GM18508 (cell line): ENCODE measurements around the gene PSPH.
"Not testable (repeated sequence)": the region's sequence is repeated elsewhere in the genome, so short reads cannot be mapped to it uniquely, and the experiment has no call there.

Experiments used
- ATAC-seq: cut with Tn5 transposase; IDR thresholded peaks from one replicate; pipeline ENCODE4 v1.9.1; 2021; ENCODE audit warnings: moderate number of reproducible peaks; ENCODE audit not compliant: insufficient read depth, unreplicated experiment

The PSPH gene

DNA sequence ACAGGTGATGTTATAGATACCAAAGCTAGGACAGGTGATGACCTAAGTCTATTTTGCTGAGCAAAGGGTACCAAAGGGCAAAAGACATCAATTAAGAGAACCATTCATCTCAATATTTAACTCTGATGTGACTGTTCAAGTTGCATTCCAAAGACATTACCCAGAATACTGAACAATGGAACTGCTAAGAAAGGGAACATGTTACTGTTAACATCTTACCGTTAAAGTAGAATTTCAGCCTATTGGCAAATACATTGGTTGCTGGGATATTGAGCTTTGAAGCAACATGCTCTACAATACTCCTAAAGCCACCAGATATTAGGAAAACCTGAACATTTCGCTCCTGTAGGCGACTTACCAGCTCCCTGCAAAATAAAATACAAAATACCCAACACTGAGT, 34.2 kb downstream of the PSPH start:
- ATAC-seq, result not testable (repeated sequence)

DNA sequence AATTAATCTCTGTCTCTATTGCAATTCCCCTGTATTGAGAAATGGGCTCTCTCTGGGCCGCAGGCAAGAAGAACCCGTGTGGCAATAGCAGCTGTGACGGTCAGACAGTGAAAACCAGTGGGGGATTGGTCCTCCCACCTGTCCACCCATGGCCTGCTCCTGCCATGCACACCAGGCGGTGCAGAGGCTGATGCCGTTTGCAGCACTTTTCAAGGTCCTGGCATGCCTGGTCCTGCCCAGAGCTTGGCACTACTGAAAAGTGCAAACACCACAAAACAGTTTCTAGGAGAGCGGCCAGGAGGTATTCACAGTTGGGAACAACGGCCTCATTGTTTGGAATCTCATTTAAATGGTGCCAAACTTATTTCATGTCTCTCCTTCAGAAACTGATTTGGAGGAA, 41.5 kb downstream of the PSPH start:
- ATAC-seq, result no peak

DNA sequence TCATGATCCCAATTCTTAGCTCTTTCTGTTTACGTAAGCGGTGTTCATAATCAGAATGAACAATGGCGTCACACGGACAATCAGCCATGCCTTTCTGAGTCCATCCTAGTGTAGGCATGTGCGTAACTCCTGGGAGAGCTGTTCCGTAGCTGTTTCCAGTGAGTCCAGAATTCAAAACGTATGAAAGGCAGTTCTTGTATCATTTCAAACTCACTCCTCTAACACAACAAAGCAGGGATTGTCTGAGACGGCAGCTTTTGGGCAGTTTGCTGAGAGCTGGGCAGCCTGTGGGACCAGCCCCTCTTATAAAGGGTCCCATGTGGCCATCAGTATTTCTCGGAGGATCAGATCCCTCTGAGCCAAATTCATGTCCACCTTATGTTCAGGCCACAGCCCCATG, 43.4 kb downstream of the PSPH start:
- ATAC-seq, result no peak

DNA sequence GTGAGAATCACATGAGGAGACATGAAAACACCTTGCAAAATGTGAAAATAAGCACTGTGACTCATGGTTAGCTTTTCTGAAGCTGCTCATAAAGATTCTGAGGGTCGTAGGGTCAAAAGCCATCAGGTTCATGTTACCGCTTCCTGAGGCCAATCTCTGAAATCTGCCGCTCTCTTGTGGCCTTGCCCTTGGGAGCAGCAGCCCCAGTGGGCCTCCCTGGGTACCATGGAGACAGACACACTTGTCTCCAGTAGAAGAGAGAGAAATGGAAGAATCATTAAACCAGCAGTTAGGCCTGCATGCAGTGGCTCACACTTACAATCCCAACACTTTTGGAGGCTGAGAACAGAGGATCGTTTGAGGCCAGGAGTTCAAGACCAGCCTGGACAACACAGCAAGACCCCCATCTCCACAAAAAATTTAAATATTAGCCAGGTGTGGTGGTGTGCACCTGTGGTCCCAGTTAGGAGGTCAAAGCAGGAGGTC, 44.0 kb downstream of the PSPH start:
- ATAC-seq, result no peak

DNA sequence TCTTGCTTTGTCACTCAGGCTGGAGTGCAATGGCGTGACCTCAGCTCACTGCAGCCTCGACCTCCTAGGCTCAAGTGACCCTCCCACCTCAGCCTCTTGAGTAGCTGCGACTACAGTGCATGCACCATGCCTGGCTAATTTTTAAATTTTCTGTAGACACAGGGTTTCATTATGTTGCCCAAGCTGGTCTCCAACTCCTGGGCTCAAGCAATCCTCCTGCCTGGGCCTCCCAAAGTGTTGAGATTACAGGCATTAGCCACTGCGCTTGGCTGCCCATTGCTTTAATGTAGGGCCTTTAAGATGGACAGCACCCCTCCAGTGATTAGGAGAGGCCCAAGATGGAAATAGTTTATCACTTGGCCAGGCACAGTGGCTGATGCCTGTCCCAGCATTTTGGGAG, 47.5 kb downstream of the PSPH start:
- no peak for ATAC-seq

DNA sequence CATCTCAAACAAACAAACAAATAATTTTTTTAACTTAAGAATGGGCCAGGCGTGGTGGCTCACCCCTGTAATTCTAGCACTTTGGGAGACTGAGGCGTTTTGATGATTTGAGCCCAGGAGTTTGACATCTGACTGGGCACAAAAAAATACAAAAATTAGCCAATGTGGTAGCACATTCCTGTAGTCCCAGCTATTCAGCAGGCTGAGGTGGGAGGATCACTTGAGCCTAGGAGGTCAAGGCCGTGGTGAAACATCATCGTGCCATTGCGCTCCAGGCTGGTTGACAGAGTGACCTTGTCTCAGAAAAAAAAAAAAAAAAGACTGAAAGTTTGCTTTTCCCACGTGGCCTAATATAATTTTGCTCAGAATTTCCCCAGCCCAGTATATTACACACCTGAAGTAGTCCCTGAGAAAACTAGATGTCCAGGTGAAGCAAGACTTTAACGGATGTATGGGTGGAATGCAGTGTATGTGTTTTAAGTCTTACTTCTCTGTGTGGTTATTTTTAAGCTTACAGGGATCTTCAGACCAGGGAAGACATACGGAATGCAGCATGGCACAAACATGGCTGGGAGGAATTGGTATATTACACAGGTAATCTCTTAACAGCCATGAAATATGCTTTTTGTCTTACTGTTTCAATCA, 54.3 kb downstream of the PSPH start:
- no peak for ATAC-seq

DNA sequence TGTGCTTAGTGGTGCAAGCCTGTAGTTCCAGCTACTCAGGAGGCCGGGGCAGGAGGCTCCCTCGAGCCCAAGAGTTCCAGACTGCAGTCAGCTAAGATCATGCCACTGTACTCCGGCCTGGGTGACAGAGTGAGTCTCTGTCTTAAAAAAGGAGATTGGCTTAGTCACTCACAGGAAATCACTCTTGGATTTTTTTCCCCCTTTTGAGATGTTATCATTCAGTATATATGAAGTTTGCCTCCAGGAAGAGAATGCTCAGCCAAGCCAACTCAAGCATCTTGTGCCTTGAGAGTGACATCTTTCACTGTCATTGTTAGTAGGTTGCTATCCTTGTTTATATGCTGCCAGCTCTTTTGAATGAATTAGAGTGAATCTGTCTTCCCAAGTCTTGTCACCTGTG, 58.9 kb downstream of the PSPH start:
- no peak for ATAC-seq

DNA sequence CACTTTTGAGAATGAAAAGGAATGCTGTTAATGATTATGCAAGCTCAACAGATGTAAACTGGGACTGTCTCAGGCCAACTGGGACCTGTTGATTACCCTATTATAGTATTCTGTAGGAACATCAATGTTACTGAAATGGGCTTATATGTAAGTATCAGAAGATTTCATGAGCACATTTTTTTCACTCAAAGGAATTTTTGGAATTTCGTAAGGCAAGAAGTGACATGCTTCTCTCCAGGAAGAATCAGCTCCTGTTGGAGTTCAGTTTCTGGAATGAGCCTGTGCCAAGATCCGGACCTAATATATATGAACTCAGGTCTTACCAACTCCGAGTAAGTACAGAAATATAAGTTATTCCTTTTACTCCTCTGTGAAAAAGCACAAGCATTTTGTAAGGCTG, 67.7 kb downstream of the PSPH start:
- no peak for ATAC-seq

DNA sequence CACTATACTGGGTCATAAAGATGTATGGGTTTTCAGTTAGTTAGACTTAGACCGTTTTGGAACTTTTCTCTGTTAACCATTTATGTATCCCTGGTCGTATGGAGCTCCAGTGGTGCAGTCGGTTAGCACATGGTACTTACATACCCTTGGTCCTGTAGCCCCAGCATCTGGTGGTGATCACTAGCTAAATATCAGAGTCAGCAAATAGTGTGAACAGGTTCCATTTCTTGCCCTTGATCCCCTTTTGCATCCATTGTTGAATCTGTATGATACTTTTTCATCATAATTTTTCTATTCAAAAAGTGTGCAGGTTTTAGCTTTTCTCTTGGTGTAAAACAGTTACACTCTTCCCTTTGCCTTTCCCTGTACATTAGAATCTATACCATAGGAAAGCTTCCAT, 71.0 kb downstream of the PSPH start:
- ATAC-seq, result no peak

DNA sequence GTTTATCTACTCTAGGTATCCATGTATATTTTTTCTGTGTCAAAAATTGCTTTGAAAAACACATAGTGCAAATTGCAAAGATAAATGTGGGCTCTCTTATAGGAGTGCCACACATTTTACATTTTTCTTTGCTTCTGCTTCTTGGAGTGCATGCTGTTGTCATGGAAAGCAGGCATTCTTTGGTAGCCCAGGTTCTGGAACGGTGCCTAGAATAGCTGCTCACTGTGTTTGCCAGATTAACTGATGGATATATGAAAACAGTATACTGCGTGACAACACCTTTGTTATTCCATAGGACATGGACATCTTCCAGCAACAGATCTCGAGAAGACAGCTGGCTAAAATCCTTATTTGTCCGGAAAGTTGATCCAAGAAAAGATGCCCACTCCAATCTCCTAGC, 73.4 kb downstream of the PSPH start:
- no peak for ATAC-seq

DNA sequence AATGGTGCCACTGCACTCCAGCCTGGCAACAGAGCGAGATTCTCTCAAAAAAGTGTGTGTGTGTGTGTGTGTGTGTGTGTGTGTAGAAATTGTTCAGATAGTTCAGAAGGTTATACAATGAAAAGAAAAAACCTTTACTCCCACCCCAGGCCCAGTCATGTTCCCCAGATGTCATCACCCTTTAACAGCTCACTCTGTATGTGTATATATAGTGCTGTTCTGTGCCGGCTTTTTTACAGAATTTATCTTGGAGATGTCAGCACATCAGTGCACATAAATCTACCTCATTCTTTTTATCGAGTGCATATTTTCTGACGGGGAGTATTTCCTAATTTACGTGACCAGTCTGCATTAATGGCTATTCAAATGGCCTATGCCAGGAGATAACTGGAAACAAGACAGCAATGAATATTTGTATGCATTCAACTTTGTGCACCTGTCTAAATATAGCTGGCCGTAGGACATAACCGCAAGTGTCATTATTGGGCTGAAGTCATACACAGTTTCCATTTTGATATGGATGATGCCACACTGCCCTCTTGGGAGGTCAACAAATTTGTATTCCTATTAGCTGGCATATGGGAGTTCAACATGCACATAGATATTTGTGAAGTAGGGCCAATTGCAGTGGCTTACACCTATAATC, 75.1 kb downstream of the PSPH start:
- ATAC-seq, result no peak

DNA sequence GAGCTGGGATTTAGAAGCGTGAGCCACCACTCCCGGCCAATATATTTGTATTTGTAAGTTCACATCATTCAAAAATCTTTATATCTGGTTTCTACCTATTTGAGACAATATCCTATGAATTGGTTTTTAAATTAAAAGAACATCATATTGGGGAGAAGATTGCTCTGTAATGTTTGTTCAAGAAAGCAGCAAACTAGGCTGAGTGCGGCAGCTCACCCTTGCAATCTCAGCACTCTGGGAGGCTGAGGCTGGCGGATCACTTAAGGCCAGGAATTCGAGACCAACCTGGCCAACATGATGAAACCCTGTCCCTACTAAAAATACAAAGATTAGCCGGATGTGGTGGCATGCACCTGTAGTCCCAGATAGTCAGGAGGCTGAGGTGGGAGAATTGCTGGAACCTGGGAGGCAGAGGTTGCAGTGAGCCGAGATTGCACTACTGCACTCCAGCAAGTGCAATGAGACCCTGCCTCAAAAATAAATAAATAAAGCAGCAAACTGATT, 77.4 kb downstream of the PSPH start:
- ATAC-seq, result no peak

DNA sequence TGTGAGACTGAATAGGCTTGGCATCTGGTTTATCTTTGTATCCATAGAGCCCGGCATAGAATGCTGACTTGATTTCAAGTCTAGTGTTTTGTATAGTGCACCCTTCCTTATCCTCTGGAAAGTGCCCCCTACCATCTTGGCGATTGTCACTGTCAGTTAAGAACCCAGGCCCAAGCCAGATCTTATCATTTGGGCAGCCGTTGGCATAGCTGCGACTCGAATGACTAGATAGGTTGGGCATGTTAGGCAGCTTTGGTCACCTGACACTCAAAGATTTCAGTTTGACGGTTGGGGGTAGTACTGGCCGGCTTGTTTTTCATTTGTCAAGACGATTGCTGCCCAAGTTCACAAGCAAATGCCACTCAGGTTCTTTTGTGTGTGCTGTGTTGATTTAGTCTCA, 80.3 kb downstream of the PSPH start:
- ATAC-seq, result no peak

DNA sequence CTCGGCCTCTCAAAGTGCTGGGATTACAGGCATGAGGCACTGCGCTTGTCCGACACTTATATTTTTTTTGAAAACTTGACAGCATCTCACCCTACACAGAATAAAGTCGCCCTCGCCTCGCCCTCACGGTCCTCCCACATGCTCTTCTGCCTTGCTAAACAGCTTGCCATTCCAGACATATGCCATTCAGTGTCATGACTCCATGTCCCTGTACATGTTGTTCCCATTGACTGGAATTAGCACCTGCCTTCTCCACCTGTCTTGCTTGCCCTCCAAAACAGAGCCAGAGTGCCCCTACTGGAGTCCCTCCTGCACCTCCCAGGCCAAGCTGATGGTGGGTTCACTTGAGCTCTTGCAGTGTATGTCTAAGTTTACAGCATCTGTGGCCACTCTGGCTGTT, 80.7 kb downstream of the PSPH start:
- ATAC-seq, result no peak

DNA sequence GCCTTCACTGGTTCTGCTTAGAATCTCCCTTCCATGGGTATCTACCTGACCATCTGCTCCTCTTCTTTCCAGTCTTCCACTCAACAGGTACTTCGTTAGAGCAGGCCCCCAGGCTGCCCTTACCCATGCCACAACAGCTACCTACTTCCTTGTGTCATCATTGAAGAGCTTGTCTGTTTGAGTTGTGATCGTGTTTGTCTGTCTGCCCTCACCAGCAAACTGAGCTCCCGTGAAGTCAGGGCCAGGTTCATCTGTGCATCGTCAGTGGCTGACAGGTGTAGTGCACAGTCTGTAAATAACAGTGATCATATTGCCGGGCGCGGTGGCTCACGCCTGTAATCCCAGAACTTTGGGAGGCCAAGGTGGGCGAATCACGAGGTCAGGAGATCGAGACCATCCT, 81.9 kb downstream of the PSPH start:
- no peak for ATAC-seq

DNA sequence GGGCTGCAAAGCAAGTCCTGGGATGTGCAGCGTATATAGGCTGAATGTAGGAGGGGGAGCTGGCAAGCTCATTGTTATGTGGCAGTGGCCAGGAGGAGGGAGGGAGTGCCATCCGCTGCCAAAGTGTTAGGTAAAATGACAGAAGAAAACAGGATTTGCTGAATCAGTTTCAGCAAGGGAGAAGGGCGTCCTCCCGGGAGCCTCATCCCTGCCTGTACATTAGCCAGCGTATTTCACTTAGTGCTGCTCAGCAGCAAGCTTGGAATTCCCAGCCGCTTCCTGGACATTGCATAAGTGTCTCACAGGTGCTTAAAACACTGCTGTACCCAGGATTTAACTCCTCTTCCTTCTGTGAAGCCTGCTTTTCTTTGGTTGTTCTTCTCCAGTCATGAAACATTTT, 84.4 kb downstream of the PSPH start:
- no peak for ATAC-seq

DNA sequence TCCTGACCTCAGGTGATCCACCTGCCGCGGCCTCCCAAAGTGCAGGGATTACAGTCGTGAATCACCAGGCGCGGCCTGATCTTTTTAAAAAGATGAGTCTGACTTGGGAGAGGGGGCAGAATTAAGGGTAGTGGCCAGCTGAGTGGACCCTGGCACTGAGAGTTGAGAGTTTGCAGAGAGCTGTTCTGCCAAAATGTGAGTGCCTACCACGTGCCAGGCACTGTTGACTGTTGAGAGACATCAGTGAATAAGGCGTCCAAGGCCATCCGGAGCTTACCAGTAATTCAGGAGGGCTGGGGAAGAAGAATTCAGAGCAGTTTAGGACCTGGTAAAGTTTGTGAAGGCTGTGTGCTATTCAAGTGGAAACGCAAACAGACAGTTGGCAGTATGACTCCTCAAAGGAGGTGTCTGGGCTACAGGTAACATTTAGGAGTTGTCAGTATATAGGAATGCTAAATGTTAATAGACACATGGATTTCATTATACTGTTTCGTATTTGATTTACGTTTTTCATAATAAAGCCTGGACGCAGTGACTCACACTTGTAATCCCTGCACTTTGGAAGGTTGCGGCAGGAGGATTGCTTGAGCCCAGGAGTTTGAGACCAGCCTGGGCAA, 85.3 kb downstream of the PSPH start:
- no peak for ATAC-seq

DNA sequence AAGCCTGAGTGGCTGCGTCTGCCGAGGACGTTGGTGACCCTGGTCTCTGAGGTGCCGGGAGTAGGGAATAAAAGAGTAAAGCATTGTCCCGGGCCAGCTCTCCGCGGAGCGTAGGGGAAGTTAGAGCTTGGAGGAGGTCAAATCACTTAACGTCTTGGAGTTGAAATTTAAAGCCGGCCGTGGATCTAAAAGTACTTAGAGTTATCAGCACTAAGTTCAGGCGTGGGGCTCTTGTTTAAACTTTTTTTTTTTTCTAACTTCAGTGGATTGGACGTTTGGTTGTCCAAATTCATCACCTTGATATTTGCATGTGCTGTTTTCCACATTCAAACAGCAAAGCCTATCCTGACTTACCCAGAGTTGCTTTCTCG, 86.2 kb downstream of the PSPH start:
- ATAC-seq, result peak; percentile 28

DNA sequence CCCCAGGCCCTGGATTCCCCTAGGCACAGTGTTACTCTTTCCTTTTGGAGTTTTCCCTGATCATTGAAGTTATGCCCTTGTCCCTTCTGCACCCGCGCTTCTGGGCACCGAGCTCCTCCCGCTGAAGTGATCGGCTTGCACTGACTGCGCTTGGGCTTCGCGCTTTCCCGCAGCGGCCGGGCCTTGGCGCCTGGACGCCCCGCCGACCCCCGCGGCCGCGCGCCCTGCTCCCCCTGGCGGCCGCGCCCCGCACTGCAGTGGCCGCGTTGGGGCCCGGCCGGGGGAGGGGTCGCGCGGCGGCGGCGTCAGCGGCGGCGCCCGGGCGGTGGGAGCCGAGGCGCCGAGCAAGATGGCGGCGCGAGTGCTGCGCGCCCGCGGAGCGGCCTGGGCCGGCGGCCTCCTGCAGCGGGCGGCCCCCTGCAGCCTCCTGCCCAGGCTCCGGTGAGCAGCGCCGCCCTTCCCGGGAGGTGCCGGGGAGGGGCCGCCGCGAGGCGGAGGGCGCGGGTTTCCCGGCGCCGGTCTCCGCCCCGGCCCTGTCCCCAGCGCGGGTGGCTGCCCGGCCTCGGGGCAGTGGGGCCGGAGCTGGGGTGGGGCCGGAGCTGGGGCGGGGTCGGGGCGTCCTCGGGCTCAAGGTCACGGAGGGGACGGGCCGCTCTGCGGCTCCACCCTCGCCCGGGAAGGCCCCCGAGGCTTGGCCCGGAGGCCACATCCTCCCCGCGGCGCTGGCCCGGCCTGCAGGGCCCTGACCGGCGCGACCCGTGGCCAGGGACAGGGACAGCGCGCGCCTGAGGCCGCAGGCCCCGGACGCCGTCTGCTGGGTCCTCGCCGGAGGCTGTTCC, 86.8 kb downstream of the PSPH start, which contains the start of gene NIPSNAP2:
Gene NIPSNAP2, plus strand, starts transcription at position 325 of the 839 bp plus-strand sequence. Its CDS starts 25 bp downstream, at position 350.
- peak; percentile 46 for ATAC-seq

DNA sequence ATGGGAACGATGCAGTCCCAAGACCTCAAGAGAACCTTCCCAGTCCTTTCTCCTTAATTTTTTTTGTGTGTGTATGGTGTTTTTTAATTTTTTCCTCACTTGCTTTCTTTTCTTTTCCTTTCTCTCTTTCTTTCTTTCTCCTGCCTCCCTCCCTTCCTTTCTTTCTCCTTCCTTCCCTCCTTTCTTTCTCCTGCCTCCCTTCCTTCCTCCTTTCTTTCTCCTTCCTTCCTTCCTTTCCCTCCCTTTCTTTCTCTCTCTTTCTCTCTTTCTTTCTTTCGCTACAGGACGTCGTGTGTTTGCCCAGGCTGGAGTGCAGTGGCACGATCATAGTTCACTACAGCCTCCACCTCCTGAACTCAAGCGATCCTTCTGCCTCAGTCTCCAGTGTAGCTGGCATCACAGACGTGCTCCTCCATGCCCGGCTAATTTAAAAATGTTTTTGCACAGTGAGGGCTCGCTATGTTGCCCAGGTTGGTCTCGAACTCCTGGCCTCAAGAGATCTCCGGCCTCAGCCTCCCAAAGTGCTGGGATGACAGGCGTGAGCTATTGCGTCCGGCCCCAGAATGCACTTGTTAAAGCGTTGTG, 87.6 kb downstream of the PSPH start:
- ATAC-seq, result no peak
